Neural progenitor cell (in vitro differentiated cells): ENCODE results near the gene ANKRA2.

Experiments
- CTCF ChIP-seq: fragments of 200-600 bp; sonication (generic); IDR thresholded peaks from 2 replicates; pipeline ENCODE4 v1.5.1; 2017; ENCODE audit warnings: antibody characterized with exemption, mild to moderate bottlenecking
- EZH2 ChIP-seq: fragments of 200-600 bp; sonication (generic); IDR thresholded peaks from 2 replicates; pipeline ENCODE4 v1.6.1; 2017; ENCODE audit warnings: antibody characterized with exemption, mild to moderate bottlenecking, moderate library complexity
- EZH2phosphoT487 ChIP-seq: fragments of 200-600 bp; sonication (generic); IDR thresholded peaks from 2 replicates; pipeline ENCODE4 v1.6.1; 2017; ENCODE audit warnings: antibody characterized with exemption

- TF ChIP-seq CTCF (no peak), EZH2 (no peak), EZH2phosphoT487 (no peak)
Measured at GRCh38 chr5:73515232-73515631, 50.2 kb downstream of the ANKRA2 start.
